Astrocyte of the cerebellum (primary cell): ENCODE data around the gene CFAP57.
A peak's percentile ranks its signal among the peaks of the same experiment; 100 is the strongest.

ENCODE experiments used
- DNase-seq: peaks from one replicate; pipeline ENCODE4 v3.0.0-alpha.2; 2011; ENCODE audit warnings: low read depth
- H3K4me3 ChIP-seq: 2 replicates; pipeline ENCODE4 v1.5.1; 2011; ENCODE audit warnings: mild to moderate bottlenecking, low read depth, low read length, moderate library complexity
- in situ Hi-C: cut with HindIII; loops from 2 replicates; pipeline ENCODE4 v1.10.0; 2017; ENCODE audit warnings: low sequenced_read_pairs
- TF ChIP-seq, protein P1 (sequence below): IDR thresholded peaks from 2 replicates; pipeline ENCODE4 v1.5.1; 2012; ENCODE audit warnings: low read length, low read depth, moderate library complexity, mild to moderate bottlenecking; ENCODE audit errors: missing control alignments

CFAP57 gene

DNA sequence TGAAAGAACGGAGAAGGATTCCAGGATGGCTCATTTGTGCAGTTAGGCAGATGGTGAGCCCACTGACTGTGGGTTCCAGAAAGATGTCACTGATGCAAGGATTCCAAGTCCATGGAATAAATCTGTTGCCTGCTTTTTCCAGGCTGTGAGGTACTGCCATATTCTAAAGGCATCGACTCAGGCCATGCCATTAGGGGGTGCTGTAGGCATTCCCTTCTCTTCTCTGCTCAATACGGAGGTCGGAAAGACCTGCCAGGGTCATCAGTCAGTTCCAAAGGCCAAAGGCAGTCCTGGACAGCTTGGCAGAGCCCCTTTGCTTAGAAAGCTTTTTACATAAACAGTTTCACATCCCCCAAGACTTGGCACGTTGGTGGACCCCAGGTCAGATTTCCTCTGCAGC lies 66.0 kb downstream of the CFAP57 start:
- in situ Hi-C loops = loop anchor here (25.0 kb wide), 1 partner anchor 149 kb away; the partner anchor contains the start of genes MED8 and SZT2
- TF ChIP-seq, protein P1, sequence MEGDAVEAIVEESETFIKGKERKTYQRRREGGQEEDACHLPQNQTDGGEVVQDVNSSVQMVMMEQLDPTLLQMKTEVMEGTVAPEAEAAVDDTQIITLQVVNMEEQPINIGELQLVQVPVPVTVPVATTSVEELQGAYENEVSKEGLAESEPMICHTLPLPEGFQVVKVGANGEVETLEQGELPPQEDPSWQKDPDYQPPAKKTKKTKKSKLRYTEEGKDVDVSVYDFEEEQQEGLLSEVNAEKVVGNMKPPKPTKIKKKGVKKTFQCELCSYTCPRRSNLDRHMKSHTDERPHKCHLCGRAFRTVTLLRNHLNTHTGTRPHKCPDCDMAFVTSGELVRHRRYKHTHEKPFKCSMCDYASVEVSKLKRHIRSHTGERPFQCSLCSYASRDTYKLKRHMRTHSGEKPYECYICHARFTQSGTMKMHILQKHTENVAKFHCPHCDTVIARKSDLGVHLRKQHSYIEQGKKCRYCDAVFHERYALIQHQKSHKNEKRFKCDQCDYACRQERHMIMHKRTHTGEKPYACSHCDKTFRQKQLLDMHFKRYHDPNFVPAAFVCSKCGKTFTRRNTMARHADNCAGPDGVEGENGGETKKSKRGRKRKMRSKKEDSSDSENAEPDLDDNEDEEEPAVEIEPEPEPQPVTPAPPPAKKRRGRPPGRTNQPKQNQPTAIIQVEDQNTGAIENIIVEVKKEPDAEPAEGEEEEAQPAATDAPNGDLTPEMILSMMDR = peak; percentile 75

DNA sequence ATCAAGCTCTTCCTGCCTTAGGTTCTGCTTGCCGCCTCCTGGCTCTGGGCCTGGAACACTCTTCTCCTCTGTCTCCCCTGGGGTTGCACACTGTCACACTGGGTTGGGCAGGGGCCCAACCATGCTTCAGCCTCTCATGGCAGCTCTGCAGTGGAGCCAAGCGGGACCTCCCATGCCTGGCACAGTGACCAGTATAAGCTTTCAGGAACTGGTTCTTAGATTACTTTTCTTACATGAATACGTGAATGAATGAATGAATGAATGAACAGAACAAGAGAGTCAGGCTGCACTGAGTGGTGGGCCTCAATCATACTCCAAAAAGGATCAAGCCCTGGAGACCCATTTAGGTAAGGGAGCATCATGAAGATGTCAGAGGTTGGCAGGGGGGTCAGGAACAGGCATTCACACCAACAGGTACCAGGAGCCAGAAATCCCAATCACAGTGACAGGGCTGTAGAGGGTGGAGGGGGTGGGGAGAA lies 66.9 kb downstream of the CFAP57 start:
- in situ Hi-C loops = loop anchor here (25.0 kb wide), 1 partner anchor 148 kb away; the partner anchor contains the start of genes MED8 and SZT2
- H3K4me3 ChIP-seq = no peak overlapping the region
- DNase-seq = no peak
- TF ChIP-seq, protein P1 = no peak

More for the DNA sequence above, 66.0 kb downstream of the CFAP57 start:
- H3K4me3 ChIP-seq = no peak overlapping the region
- DNase-seq = peak; percentile 15

DNA sequence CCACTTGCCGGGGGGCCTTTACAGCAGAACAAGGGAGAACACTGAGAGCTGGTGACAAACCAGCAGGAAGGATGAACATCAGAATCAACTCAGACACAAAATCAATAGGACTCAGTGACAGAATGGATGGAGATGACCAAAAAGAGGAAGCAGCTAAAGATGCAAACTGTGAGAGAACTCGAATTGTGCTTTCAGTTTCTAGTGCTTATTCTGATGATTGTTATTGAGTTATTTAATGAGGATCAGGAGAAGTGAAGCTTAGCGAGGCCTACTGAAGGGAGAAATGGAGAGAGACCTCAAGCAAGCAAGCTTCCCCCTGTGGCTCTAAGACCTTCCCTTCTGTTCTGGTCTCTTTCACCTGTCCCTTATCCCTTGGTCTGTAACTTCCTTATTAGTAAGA lies 67.4 kb downstream of the CFAP57 start:
- in situ Hi-C loops = loop anchor here (25.0 kb wide), 1 partner anchor 148 kb away; the partner anchor contains the start of genes MED8 and SZT2

DNA sequence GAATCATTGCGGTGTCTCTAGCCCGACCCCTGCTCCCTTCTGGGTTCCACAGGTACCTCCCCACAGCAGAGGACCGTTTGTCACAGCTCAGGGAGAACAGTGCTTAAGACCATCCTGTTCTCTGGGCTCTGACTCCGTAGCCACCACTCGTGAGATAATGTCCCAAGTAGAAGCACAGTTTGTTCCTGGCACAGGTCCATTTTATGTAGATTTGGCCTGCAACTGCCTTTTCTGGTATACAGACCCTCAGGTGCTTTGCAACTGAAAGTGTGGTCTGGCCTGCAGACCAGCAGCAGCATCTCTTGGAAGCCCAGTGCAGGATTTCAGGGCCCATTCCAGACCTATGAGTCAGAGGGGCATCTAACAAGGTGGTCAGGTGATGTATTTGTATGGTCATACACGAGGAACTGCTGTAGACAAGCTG lies 69.3 kb downstream of the CFAP57 start:
- TF ChIP-seq, protein P1 = no peak
- in situ Hi-C loops = loop anchor here (25.0 kb wide), 1 partner anchor 146 kb away; the partner anchor contains the start of genes MED8 and SZT2
- no peak overlapping the region for H3K4me3 ChIP-seq
- peak; percentile 11 for DNase-seq

More for the DNA sequence above, 67.4 kb downstream of the CFAP57 start:
- TF ChIP-seq, protein P1 = no peak
- DNase-seq = no peak
- H3K4me3 ChIP-seq = no peak overlapping the region

DNA sequence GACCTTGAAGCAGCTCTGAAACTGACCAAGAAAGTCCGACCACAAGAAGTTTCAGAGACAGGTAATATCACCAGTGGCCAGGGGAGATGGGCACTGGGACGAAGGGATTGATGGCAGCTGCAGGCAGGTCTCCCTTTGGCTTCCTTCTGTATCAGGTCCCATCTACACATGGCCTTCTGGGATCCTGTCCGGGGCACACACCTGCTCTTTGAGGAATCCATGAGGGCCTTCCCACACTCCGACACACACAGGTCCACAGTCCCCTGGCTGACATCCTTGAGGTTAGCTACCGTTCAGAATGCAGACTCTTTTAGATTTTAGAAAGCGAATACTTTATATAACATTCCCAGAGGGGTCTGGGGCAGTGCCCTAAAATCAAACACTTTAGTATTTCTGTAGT lies 71.2 kb downstream of the CFAP57 start:
- TF ChIP-seq, protein P1 = no peak
- no peak for DNase-seq
- H3K4me3 ChIP-seq = no peak overlapping the region
- in situ Hi-C loops = loop anchor here (25.0 kb wide), 1 partner anchor 144 kb away; the partner anchor contains the start of genes MED8 and SZT2

DNA sequence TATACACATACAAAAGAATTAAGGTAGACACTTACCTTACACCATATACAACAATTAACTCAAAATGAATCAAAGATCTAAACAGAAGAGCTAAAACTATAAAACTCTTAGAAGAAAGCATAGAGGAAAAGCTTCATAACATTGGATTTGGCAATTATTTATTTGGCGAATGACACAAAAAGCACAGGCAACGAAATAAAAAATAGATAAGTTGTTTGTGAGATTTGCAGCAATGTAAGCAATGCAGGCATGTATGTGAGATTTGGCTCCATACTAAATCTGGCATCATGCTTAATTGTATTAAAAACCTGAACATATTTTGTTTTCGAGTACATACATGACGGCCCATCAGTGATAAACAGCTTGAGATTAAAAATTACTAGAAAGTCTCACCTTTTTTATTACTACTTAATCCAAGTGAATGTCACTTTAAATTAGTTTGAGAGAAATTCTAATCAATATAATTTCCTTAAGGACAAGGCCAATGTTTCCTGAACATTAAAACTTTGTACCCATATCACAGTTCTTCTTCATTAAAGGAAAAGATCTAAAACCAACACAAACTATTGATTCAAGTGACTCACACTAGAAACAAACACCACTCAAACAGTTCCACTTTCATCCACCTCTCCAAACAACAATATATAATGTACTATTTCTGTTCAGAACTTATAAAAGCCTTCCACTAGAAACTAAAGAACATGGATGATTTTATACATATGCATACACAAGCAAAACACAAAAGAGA lies 74.5 kb downstream of the CFAP57 start:
- DNase-seq = no peak
- TF ChIP-seq, protein P1 = no peak
- H3K4me3 ChIP-seq = no peak overlapping the region
- in situ Hi-C loops = loop anchor here (25.0 kb wide), 1 partner anchor 141 kb away; the partner anchor contains the start of genes MED8 and SZT2
